Tibial nerve (tissue), 4 donors: ENCODE results near the gene EPB41L1. TPM values are rescaled to one million over a fixed set of nuclear protein-coding genes. Genes with fewer than 3 reads are reported as not detected.

ENCODE experiments used
- DNase-seq, 2 donors: peaks; one replicate each; pipeline ENCODE4 v3.0.0-alpha.2; 2019; ENCODE audit warnings: low spot score in 2 of 2
- H3K27ac ChIP-seq, 4 donors: fragments of 200-600 bp; sonication (generic) in 3 of 4; one replicate each; pipeline ENCODE4 v1.5.1; 2017 to 2019; ENCODE audit warnings: mild to moderate bottlenecking in 1 of 4
- H3K27me3 ChIP-seq, 2 donors: fragments of 200-600 bp; sonication (generic) in 1 of 2; one replicate each; pipeline versions ENCODE4 v1.5.1 to v1.6.0; 2017 to 2019
- H3K36me3 ChIP-seq, 3 donors: fragments of 200-600 bp; sonication (generic); one replicate each; pipeline ENCODE4 v1.5.1; 2018 to 2019
- H3K4me1 ChIP-seq, 4 donors: fragments of 200-600 bp; sonication (generic) in 3 of 4; one replicate each; pipeline ENCODE4 v1.5.1; 2017 to 2019
- H3K4me3 ChIP-seq, 4 donors: fragments of 200-600 bp; sonication (generic) in 3 of 4; one replicate each; pipeline ENCODE4 v1.5.1; 2017 to 2019; ENCODE audit warnings: mild to moderate bottlenecking in 1 of 4, moderate library complexity in 1 of 4
- H3K9me3 ChIP-seq, 4 donors: fragments of 200-600 bp; sonication (generic) in 3 of 4; one replicate each; pipeline ENCODE4 v1.5.1; 2017 to 2019
- EP300 ChIP-seq, 2 donors: sonication (generic); formaldehyde crosslinking; IDR thresholded peaks; one replicate each; pipeline ENCODE4 v1.6.1; 2017; ENCODE audit warnings: antibody characterized with exemption in 2 of 2, mild to moderate bottlenecking in 1 of 2
- POLR2A ChIP-seq, 2 donors: fragments of 450-650 bp; IDR thresholded peaks; one replicate each; pipeline ENCODE4 v1.6.1; 2017; ENCODE audit warnings: antibody characterized with exemption in 2 of 2, mild to moderate bottlenecking in 2 of 2, moderate library complexity in 2 of 2
- WGBS, 2 donors: methylation state at CpG; one replicate each; pipeline ENCODE4 v1.1.5; 2018; 5-methylcytosine and 5-hydroxymethylcytosine counted together
- total RNA-seq, 4 donors: library from RNA; depleted of rRNA; stranded (reverse); fragments of >200 nt; gene quantifications; one replicate each; pipeline ENCODE4 v1.1.0, GENCODE V29; 2016
- TF ChIP-seq, protein P1 (sequence below), 5 experiments: fragments of 200-600 bp in 3 of 5; fragments of 450-650 bp in 2 of 5; sonication (generic) in 3 of 5; IDR thresholded peaks; one replicate each; pipeline ENCODE4 v1.5.1; 2016 to 2019; ENCODE audit warnings: antibody characterized with exemption in 5 of 5, mild to moderate bottlenecking in 3 of 5, moderate library complexity in 2 of 5

Gene EPB41L1
- total RNA-seq, 4 donors from 2014 or later: 19.9 to 55.3 (median 30.8) TPM

GRCh38 chr20:36107881-36108280, 46.7 kb upstream of the EPB41L1 start:
- Histone ChIP-seq H3K27ac (no peak overlapping the region), H3K9me3 (no peaks in the 10 kb centered on the region), H3K36me3 (no peaks in the 10 kb centered on the region), H3K27me3 (no peaks in the 10 kb centered on the region), H3K4me3 (no peak overlapping the region), H3K4me1 (peaks cover 0 to 17% (median 8%) of the 10 kb centered on the region in 4 donors)
- TF ChIP-seq EP300 (IDR thresholded peaks at IDR 0.05) (no peak), POLR2A (IDR thresholded peaks at IDR 0.05) (no peak)
- TF ChIP-seq, protein P1, sequence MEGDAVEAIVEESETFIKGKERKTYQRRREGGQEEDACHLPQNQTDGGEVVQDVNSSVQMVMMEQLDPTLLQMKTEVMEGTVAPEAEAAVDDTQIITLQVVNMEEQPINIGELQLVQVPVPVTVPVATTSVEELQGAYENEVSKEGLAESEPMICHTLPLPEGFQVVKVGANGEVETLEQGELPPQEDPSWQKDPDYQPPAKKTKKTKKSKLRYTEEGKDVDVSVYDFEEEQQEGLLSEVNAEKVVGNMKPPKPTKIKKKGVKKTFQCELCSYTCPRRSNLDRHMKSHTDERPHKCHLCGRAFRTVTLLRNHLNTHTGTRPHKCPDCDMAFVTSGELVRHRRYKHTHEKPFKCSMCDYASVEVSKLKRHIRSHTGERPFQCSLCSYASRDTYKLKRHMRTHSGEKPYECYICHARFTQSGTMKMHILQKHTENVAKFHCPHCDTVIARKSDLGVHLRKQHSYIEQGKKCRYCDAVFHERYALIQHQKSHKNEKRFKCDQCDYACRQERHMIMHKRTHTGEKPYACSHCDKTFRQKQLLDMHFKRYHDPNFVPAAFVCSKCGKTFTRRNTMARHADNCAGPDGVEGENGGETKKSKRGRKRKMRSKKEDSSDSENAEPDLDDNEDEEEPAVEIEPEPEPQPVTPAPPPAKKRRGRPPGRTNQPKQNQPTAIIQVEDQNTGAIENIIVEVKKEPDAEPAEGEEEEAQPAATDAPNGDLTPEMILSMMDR (IDR thresholded peaks at IDR 0.05): no peak
- no peak for DNase-seq
- 83 to 90% methylated on average over 1 of the region's 1 CpG for WGBS, 2 donors

- no peaks in the 10 kb centered on the region for H3K9me3 ChIP-seq
- WGBS, 2 donors: 80 to 86% methylated on average over 6 of the region's 6 CpGs
- H3K27me3 ChIP-seq: no peaks in the 10 kb centered on the region
- peaks cover 0 to 17% (median 7%) of the 10 kb centered on the region in 4 donors for H3K4me1 ChIP-seq
- TF ChIP-seq POLR2A (IDR thresholded peaks at IDR 0.05): no peak
- TF ChIP-seq EP300 (IDR thresholded peaks at IDR 0.05): no peak
- TF ChIP-seq, protein P1 (IDR thresholded peaks at IDR 0.05): no peak
- DNase-seq: no peak
- no peaks in the 10 kb centered on the region for H3K36me3 ChIP-seq
- H3K27ac ChIP-seq: no peak overlapping the region
- no peak overlapping the region for H3K4me3 ChIP-seq
Observed at GRCh38 chr20:36109251-36109947, 45.1 kb upstream of the EPB41L1 start.

- no peak overlapping the region for H3K27ac ChIP-seq
Observed at GRCh38 chr20:36110994-36111393, 43.5 kb upstream of the EPB41L1 start.

GRCh38 chr20:36112112-36112511, 42.4 kb upstream of the EPB41L1 start:
- no peak for DNase-seq
- TF ChIP-seq EP300 (IDR thresholded peaks at IDR 0.05): no peak
- TF ChIP-seq, protein P1 (IDR thresholded peaks at IDR 0.05): no peak
- no peak for TF ChIP-seq POLR2A (IDR thresholded peaks at IDR 0.05)
- WGBS, 2 donors: 85 to 90% methylated on average over 6 of the region's 6 CpGs

More at GRCh38 chr20:36110994-36111393, 43.5 kb upstream of the EPB41L1 start:
- no peaks in the 10 kb centered on the region for H3K9me3 ChIP-seq
- no peaks in the 10 kb centered on the region for H3K36me3 ChIP-seq
- H3K27me3 ChIP-seq: no peaks in the 10 kb centered on the region
- H3K4me3 ChIP-seq: no peak overlapping the region
- H3K4me1 ChIP-seq: peaks cover 0 to 15% (median 6%) of the 10 kb centered on the region in 4 donors
- no peak for DNase-seq
- TF ChIP-seq, protein P1 (IDR thresholded peaks at IDR 0.05): no peak
- TF ChIP-seq POLR2A (IDR thresholded peaks at IDR 0.05): no peak
- TF ChIP-seq EP300 (IDR thresholded peaks at IDR 0.05): no peak

GRCh38 chr20:36113036-36113435, 41.5 kb upstream of the EPB41L1 start:
- H3K27ac ChIP-seq: peak overlapping the region in 1 of 4 donors; percentile 1
- H3K4me3 ChIP-seq: no peak overlapping the region
- H3K36me3 ChIP-seq: no peaks in the 10 kb centered on the region
- peaks cover 0 to 20% (median 8%) of the 10 kb centered on the region in 4 donors for H3K4me1 ChIP-seq
- no peaks in the 10 kb centered on the region for H3K9me3 ChIP-seq
- 63 to 72% methylated on average over 5 of the region's 5 CpGs for WGBS, 2 donors
- DNase-seq: no peak
- H3K27me3 ChIP-seq: no peaks in the 10 kb centered on the region
- TF ChIP-seq EP300 (IDR thresholded peaks at IDR 0.05) (no peak), POLR2A (IDR thresholded peaks at IDR 0.05) (no peak)
- TF ChIP-seq, protein P1 (IDR thresholded peaks at IDR 0.05): no peak

More at GRCh38 chr20:36112112-36112511, 42.4 kb upstream of the EPB41L1 start:
- Histone ChIP-seq H3K4me1 (peaks cover 0 to 19% (median 7%) of the 10 kb centered on the region in 4 donors), H3K36me3 (no peaks in the 10 kb centered on the region), H3K27me3 (no peaks in the 10 kb centered on the region), H3K9me3 (no peaks in the 10 kb centered on the region), H3K4me3 (no peak overlapping the region), H3K27ac (no peak overlapping the region)
